Measurements from ENCODE around the gene NUTM2G.
"Not testable (repeated sequence)": the region's sequence is repeated elsewhere in the genome, so short reads cannot be mapped to it uniquely, and the experiment has no call there.

The NUTM2G gene

DNA sequence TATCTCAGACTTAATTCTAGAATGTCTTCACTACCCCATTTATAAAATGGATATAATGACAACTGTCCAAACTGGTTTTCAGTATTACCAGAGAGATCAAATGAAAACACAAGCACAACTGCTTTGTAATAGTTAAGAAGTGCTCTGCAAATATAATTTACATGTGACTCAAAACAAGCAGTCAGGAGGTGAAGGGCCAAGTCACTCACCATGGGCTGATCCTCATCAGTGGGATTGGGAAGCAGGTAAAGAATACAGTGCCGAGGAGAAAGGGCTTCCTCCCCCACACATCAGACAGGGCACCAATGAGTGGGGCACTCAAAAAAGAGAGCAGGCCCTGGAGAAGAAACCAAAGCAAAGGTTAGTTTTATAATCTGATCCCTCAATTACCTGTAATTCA lies 20.7 kb downstream of the NUTM2G start:
- H3K27ac ChIP-seq (ENCODE audit: low read length); H3K4me3 ChIP-seq (ENCODE audit: low read depth in 1 of 2, low read length in 2 of 2); H3K4me1 ChIP-seq (ENCODE audit: control insufficient read depth in 1 of 2, insufficient read depth in 2 of 2, low read length in 2 of 2); H3K27me3 ChIP-seq (ENCODE audit: low read depth, low read length); H3K9me3 ChIP-seq (ENCODE audit: control insufficient read depth in 1 of 2, low read length in 2 of 2); H3K36me3 ChIP-seq (ENCODE audit: control insufficient read depth in 1 of 2, insufficient read depth in 2 of 2, low read length in 2 of 2): not testable (repeated sequence)

DNA sequence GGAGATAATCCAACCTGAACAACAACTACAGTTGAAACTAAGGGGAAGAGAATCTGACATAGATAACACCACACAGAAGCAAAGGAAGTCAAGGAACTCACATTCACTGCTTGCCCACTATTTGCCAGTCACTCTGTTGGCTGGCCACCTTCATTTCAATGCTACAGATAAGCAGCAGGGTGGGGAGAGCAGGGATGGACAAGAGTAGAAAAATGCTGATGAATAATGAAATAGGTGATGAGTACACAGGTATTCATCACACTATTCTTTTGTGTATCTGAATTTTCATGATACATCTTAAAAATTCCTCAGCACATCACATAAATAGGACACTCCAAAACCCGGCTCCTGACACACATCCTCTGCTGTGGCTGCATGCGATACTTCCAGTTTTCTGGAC lies 21.9 kb downstream of the NUTM2G start:
- not testable (repeated sequence) for H3K4me3 ChIP-seq (ENCODE audit: low read depth in 1 of 2, low read length in 2 of 2); H3K27ac ChIP-seq (ENCODE audit: low read length); H3K4me1 ChIP-seq (ENCODE audit: control insufficient read depth in 1 of 2, insufficient read depth in 2 of 2, low read length in 2 of 2); H3K27me3 ChIP-seq (ENCODE audit: low read depth, low read length); H3K9me3 ChIP-seq (ENCODE audit: control insufficient read depth in 1 of 2, low read length in 2 of 2); H3K36me3 ChIP-seq (ENCODE audit: control insufficient read depth in 1 of 2, insufficient read depth in 2 of 2, low read length in 2 of 2)

- not testable (repeated sequence) for H3K4me1 ChIP-seq (ENCODE audit: control insufficient read depth in 1 of 2, insufficient read depth in 2 of 2, low read length in 2 of 2); H3K27ac ChIP-seq (ENCODE audit: low read length); H3K27me3 ChIP-seq (ENCODE audit: low read depth, low read length); H3K4me3 ChIP-seq (ENCODE audit: low read depth in 1 of 2, low read length in 2 of 2); H3K9me3 ChIP-seq (ENCODE audit: control insufficient read depth in 1 of 2, low read length in 2 of 2); H3K36me3 ChIP-seq (ENCODE audit: control insufficient read depth in 1 of 2, insufficient read depth in 2 of 2, low read length in 2 of 2)
These were observed 38.9 kb downstream of the NUTM2G start for GRCh38 chr9:96967591-96967990.

GRCh38 chr9:96972552-96972951 lies 43.9 kb downstream of the NUTM2G start:
- not testable (repeated sequence) for H3K27me3 ChIP-seq (ENCODE audit: low read depth, low read length); H3K36me3 ChIP-seq (ENCODE audit: control insufficient read depth in 1 of 2, insufficient read depth in 2 of 2, low read length in 2 of 2); H3K9me3 ChIP-seq (ENCODE audit: control insufficient read depth in 1 of 2, low read length in 2 of 2); H3K4me3 ChIP-seq (ENCODE audit: low read depth in 1 of 2, low read length in 2 of 2); H3K27ac ChIP-seq (ENCODE audit: low read length); H3K4me1 ChIP-seq (ENCODE audit: control insufficient read depth in 1 of 2, insufficient read depth in 2 of 2, low read length in 2 of 2)

DNA sequence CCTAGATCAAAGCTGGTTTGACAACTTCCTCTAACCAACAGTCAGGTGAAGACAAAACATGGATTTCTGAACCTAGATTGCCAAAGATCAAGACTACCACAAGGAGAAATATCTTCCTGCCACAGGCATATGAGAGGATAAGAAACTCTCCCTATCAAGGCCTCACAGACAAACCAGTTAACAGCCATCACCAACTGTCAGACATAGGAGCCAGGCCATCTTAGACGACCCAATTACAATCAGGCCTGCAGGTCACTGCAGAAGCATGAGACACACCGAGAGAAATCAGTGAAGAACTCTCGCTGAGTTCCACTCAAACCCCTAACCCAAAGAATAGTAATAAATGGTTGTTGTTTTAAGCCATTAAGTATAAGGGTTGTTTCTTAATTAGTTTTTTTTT lies 45.4 kb downstream of the NUTM2G start:
- H3K27ac ChIP-seq (ENCODE audit: low read length); H3K27me3 ChIP-seq (ENCODE audit: low read depth, low read length); H3K4me1 ChIP-seq (ENCODE audit: control insufficient read depth in 1 of 2, insufficient read depth in 2 of 2, low read length in 2 of 2); H3K9me3 ChIP-seq (ENCODE audit: control insufficient read depth in 1 of 2, low read length in 2 of 2); H3K4me3 ChIP-seq (ENCODE audit: low read depth in 1 of 2, low read length in 2 of 2); H3K36me3 ChIP-seq (ENCODE audit: control insufficient read depth in 1 of 2, insufficient read depth in 2 of 2, low read length in 2 of 2): not testable (repeated sequence)

DNA sequence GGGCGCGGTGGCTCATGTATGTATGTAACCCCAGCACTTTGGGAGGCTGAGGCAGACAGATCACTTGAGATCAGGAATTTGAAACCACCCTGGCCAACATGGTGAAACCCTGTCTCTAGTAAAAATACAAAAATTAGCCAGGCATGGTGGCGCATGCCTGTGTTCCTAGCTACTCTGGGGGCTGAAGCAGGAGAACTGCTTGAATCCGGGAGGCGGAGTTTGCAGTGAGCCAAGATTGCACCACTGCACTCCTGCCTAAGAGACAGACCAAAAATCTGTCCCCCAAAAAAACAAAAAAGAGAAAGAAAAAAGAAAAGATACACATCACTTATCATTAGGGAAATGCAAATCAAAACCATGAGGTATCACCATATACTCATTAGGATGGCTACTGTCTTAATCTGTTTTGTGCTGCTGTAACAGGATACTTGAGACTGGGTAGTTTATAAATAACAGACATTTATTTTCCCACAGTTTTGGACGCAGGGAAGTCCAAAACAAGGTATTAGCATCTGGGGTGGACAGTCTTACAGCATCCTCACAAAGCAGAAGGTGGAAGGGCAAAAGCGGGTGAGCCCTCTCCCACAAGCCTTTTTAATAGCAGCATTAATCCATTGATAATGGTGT lies 55.0 kb downstream of the NUTM2G start:
- not testable (repeated sequence) for H3K27me3 ChIP-seq (ENCODE audit: low read depth, low read length); H3K4me1 ChIP-seq (ENCODE audit: control insufficient read depth in 1 of 2, insufficient read depth in 2 of 2, low read length in 2 of 2); H3K9me3 ChIP-seq (ENCODE audit: control insufficient read depth in 1 of 2, low read length in 2 of 2); H3K27ac ChIP-seq (ENCODE audit: low read length); H3K36me3 ChIP-seq (ENCODE audit: control insufficient read depth in 1 of 2, insufficient read depth in 2 of 2, low read length in 2 of 2); H3K4me3 ChIP-seq (ENCODE audit: low read depth in 1 of 2, low read length in 2 of 2)

DNA sequence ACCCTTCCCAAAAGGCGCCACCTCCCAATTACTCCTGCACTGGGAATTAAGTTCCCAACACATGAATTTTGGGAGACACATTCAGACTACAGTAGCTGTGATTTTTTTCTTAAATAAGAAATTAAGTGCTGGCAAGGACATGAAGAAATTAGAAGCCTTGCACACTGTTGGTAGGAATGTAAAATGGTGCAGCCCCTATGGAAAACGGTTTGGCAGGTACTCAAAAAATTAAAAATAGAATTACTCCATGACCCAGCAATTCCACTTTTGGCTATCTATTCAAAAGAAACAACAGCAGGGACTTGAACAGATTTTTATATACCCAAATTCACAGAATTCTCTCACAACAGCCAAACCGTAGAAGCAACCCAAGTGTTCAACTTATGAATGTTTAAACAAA lies 55.5 kb downstream of the NUTM2G start:
- not testable (repeated sequence) for H3K4me1 ChIP-seq (ENCODE audit: control insufficient read depth in 1 of 2, insufficient read depth in 2 of 2, low read length in 2 of 2); H3K9me3 ChIP-seq (ENCODE audit: control insufficient read depth in 1 of 2, low read length in 2 of 2); H3K27me3 ChIP-seq (ENCODE audit: low read depth, low read length); H3K4me3 ChIP-seq (ENCODE audit: low read depth in 1 of 2, low read length in 2 of 2); H3K27ac ChIP-seq (ENCODE audit: low read length); H3K36me3 ChIP-seq (ENCODE audit: control insufficient read depth in 1 of 2, insufficient read depth in 2 of 2, low read length in 2 of 2)

DNA sequence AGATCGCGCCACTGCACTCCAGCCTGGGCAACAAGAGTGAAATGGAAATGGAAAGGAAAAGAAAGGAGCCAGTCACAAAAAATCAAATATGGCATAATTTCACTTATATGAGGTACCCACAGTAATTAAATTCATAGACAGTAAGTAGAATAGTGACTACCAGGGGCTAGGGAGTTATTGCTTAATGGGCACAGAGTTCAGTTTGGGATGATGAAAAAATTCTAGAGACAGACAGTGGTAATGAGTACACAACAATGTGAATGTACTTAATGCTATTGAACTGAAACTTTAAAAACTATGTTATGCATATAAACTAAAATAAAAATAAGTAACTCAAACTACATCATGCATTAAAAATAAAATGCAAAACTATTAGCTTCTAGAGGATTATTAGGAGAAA lies 56.2 kb downstream of the NUTM2G start:
- not testable (repeated sequence) for H3K4me1 ChIP-seq (ENCODE audit: control insufficient read depth in 1 of 2, insufficient read depth in 2 of 2, low read length in 2 of 2); H3K4me3 ChIP-seq (ENCODE audit: low read depth in 1 of 2, low read length in 2 of 2); H3K27ac ChIP-seq (ENCODE audit: low read length)

More for the DNA sequence above, 56.2 kb downstream of the NUTM2G start:
- H3K36me3 ChIP-seq (ENCODE audit: control insufficient read depth in 1 of 2, insufficient read depth in 2 of 2, low read length in 2 of 2); H3K9me3 ChIP-seq (ENCODE audit: control insufficient read depth in 1 of 2, low read length in 2 of 2); H3K27me3 ChIP-seq (ENCODE audit: low read depth, low read length): not testable (repeated sequence)
